HG02970 (cell line): ENCODE measurements around the gene STX1B.

Experiments used
- ATAC-seq: cut with Tn5 transposase; IDR thresholded peaks from one replicate; pipeline ENCODE4 v1.9.1; 2021; ENCODE audit warnings: mild to moderate bottlenecking, moderate library complexity, moderate number of reproducible peaks; ENCODE audit not compliant: unreplicated experiment, low FRiP score

The STX1B gene

GRCh38 chr16:30980434-30980833 lies 30.0 kb downstream of the STX1B start:
- no peak for ATAC-seq

DNA sequence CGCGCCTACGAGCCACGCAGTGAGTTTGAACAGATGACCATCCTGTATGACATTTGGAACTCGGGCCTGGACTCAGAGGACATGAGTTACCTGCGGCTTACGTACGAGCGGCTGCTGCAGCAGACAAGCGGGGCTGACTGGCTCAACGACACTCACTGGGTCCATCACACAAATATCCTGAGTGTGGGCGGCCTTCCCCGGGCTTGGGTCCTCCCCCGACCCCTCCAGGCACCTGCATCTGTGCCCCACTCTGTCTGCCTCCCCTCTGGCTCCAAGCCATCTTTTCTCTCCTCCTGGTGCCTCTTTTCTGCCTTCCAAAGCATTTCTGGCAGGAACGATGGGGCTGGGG lies 30.4 kb downstream of the STX1B start:
- ATAC-seq: no peak

DNA sequence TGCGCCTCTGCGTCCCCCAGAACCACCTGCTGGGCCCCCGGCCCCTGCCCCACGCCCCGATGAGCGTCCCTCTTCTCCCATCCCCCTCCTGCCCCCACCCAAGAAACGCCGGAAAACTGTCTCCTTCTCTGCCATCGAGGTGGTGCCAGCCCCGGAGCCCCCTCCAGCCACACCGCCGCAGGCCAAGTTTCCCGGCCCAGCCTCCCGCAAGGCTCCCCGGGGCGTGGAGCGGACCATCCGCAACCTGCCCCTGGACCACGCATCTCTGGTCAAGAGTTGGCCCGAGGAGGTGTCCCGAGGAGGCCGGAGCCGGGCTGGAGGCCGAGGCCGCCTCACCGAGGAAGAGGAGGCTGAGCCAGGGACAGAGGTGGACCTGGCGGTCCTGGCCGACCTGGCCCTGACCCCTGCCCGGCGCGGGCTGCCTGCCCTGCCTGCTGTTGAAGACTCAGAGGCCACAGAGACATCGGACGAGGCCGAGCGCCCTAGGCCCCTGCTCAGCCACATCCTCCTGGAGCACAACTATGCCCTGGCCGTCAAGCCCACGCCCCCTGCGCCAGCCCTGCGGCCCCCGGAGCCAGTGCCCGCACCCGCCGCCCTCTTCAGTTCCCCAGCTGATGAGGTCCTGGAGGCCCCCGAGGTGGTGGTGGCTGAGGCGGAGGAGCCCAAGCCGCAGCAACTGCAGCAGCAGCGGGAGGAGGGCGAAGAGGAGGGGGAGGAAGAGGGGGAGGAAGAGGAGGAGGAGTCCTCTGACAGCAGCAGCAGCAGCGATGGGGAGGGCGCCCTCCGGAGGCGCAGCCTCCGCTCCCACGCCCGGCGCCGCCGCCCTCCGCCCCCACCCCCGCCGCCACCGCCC lies 31.0 kb downstream of the STX1B start:
- no peak for ATAC-seq

DNA sequence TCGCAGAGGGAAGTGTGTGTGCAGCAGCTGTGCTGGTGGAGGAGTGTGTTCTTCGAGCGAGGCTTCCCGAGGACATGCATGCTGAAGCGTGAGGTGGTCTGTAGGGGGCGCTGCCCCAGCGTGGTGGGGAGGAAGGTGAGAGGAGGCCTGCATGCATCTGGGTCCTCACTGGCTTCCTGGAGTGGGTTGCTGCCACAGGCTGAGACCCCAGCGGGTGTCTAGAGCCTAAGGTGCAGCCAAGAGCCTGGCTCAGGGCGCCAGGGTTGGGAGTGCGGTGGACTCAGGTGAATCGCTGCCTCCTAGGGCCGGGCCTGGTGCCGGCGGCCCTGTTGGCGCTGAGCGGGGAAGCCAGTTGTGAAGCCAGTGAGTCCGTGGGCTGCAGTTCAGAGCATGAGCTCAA lies 32.9 kb downstream of the STX1B start:
- no peak for ATAC-seq

DNA sequence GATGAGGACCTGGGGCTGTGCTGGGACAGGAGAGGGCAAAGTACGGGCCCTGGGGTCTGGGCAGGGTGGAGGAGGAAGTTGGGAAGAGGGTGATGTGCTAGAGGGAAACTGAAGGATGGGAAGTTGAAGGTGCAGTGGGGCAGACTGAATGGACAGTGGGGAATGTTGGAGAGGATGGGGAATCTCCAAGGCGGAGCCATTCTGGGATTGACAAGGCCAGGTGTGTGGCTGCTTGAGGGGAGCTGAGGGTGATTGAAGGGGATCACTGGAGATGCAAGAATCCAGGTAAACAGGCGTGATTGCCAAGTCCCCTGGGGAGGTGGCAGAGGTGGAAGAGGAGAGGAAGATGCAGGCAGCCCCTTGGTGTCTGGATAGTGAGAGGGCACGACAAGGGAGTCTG lies 34.0 kb downstream of the STX1B start:
- no peak for ATAC-seq

DNA sequence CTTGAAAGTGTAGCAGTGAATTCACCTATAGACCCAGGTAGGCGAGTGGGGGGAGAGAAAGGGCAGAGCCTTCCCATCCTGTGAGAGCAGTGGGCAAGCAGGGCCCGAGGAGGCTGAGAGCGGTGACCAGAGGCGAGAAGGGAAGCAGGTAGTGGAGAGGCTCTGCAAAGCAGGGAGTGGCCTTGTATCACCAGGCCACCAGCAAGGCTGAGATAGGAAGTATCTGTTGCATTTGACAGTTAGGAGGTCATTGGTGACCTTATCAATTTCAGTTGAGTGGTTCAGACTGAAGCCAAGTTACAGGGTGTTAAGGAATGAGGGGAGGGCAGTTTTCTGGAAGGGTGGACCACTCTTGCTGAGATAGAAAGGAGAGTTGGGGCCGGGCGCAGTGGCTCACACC lies 36.1 kb downstream of the STX1B start:
- ATAC-seq: no peak

DNA sequence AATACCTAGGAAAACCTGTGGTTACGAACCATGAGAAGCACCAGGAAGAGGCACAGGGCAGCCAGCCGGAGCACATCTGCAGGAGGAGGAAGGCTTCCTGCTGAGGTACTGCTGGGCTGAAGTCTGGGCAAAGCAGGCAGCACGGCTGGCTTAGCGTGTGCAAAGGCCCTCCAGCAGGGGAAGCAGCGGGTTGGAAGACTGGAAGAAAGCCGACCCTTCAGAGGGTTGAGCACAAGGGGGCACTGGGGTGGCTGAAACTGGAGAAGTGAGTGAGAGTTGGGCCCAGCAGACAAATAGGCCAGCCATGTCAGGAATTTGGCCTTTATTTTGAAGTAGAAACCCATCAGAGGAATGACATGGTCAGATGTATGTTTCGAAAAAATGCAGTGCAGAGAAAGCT lies 37.6 kb downstream of the STX1B start:
- ATAC-seq: no peak

- ATAC-seq: no peak
These were observed 39.1 kb downstream of the STX1B start for GRCh38 chr16:30971298-30971697.

- no peak for ATAC-seq
These were observed 41.1 kb downstream of the STX1B start for GRCh38 chr16:30969246-30969842.

DNA sequence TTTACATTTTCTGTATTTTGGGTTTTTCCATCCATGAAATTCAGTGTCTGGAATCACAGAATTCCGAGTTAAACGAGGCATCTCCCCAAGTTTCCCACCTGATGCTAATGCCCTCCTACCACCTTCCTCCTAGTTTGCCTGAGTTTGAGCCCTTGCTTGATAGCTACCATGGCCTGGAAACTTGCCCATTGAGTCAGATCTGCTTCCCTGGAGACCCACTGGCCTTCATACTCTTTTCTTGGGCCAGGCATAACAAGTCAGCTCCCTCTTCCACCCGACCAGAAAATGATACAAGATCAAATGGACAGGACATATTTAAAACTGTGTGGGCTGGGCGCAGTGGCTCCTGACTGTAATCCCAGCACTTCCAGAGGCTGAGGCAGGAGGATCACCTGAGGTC lies 42.6 kb downstream of the STX1B start:
- no peak for ATAC-seq

DNA sequence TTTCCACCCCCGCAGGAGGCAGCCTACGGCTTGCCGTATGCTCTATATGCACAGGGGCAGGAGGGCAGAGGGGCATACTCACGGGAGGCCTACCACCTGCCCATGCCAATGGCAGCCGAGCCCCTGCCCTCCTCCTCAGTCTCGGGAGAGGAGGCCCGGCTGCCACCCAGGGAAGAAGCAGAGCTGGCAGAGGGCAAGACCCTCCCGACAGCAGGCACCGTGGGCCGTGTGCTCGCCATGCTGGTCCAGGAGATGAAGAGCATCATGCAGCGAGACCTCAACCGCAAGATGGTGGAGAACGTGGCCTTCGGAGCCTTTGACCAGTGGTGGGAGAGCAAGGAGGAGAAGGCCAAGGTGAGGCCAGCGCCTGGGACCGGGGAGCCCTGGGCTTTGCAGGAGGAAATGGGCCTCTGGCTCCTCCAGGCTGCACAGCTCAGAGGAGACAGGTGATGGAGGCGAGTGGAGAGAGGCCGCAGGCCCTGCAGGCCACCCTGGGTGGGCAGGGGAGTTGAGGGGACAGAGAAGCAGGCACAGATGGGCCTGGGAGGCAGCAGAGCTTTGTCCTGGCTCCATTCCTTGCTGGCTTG lies 44.3 kb downstream of the STX1B start:
- ATAC-seq: no peak

GRCh38 chr16:30965436-30965835 lies 45.0 kb downstream of the STX1B start:
- no peak for ATAC-seq

GRCh38 chr16:30964574-30965226 lies 45.7 kb downstream of the STX1B start:
- no peak for ATAC-seq

- ATAC-seq: no peak
These were observed 46.4 kb downstream of the STX1B start for GRCh38 chr16:30963925-30964511.

DNA sequence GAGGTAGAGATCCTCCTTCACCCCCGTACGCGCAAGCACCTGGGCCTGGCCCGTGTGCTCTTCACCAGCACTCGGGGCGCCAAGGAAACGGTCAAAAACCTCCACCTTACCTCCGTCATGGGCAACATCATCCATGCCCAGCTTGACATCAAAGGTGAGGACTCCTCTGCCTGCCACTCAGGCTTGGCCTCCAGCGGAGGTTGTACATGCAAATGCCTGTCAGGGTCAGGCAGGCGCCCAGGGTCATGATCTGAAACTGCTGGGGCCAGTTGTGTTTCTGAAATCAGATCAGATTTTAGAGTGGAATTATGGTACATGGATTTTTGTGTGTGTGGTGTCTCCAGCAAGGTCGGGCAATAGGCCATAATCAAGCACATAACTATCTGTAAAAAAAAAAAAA lies 49.1 kb downstream of the STX1B start:
- no peak for ATAC-seq

GRCh38 chr16:30958175-30959079 lies 52.0 kb downstream of the STX1B start:
- ATAC-seq: peak; percentile 29

DNA sequence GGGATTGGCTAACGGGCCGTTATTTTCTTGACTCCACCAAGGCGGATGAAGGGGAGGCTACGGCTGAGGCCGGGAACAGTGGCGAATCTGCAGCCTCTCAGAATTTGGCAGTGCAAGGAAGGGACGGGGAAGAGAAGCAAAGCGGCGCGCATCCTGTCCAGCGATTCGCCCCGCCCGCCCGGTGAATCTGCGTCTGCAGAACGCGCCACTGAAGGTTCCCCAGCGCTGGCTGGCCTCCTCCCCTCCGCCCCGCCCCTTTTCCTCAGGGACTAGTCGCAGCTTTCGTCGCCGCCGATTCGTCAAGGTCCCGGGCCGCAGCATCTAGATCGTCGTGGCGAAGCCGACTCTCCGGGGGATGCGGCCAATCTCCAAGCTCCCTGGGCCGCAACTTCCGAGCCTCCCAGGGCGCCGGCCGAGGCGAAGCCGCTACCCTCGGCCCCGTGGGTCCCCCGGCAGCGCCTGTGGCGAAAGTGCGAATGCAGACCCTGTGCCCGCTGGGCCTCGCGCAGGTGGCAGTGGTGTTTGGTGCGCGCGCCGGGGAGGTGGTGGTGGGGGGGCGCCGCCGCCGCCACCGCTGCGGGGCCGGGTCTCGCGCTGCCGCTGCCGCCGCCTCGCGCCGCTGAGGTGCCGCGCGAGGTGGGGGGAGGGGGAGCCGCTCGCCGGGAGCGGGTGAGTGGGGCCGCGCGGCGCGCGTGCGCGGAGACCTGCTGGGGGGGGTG lies 52.8 kb downstream of the STX1B start, which contains the start of gene SETD1A:
Gene SETD1A, plus strand, starts transcription at position 299 of the 719 bp plus-strand sequence. CDS start 978 bp downstream, outside the sequence.
- peak; percentile 68 for ATAC-seq

GRCh38 chr16:30956601-30957455 lies 53.6 kb downstream of the STX1B start:
- peak; percentile 39 for ATAC-seq
